Germinal center (tissue), 1 donor: ENCODE data around the gene AGR3.
A peak's percentile ranks its signal among the peaks of the same experiment; 100 is the strongest.

Experiments
- DNase-seq: peaks from one replicate; pipeline ENCODE4 v3.0.0; 2012; ENCODE audit warnings: mixed read lengths, low spot score

The AGR3 gene

DNA sequence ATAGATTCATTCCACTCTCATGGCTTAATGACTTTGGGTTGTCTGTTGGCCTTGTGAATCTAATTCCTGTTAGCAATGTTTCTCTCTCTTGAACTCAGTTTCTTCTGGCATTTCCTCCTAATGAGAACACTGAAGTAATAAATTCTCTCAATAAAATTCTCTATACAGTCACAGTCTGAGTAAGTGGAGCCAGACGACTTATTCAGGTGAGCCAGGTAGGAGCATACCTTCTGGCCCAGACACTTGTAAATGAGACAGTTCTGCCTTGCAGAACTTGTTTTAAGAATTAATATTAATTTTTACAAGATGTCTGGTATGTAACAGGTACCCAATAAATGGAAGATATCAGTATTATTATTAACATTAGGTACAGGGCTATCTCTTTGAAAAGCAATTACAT, 48.4 kb downstream of the AGR3 start:
- no peak for DNase-seq

DNA sequence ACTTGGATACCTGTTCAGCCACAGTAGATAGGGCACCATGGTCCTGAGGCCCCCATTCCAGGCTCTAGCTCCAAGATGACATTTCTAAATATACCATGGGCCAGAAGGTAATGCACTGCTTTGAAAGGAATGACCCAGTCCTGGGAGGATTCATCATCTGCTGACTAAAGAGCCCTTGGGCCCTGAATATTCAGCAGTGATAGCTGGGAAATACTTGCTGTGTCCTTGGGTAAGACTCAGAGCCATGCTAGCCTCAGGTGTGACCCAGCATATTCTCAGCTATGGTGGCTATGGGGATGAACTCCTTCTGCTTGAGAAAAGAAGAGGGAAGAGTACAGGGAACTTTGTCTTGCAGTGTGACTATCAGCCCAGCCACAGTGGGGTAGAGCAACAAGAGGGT, 55.7 kb downstream of the AGR3 start:
- DNase-seq: no peak

DNA sequence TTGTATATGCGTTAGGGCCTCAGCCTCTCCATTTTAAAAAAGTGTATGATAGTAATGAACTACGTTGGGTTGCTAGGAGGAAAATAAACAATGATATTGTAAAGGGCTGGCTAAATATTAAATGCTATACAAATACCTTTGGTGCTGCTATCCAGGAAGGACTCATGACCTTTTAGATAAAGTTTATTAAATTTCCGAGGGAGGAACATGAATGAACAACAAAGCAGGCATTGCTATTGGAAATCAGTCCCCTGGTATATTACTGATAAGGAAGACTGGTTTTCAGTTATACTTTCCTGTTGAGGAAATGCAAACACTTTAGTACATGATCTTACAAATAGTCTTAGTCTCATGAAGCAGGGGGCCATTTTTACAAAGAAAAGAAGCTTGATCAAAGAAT, 59.8 kb downstream of the AGR3 start:
- DNase-seq: no peak

DNA sequence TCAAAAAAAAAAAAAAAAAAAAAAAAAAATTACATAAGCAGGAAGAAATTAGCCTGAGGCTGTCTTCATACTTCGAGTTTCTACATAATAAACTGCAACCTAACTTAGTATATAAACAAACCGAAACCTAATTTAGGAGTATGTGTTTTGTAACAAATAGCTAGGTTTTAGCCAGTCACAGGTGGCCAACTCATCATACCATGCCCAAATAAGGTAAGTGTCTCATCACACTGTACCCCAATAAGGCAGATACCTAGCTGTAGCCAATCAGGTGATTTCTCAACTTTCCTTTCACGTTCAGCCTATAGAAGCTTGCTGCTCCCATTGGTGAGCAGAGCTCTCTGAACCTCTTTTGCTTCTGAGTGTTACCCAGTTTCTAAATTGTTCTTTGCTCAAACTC, 63.1 kb downstream of the AGR3 start:
- no peak for DNase-seq

DNA sequence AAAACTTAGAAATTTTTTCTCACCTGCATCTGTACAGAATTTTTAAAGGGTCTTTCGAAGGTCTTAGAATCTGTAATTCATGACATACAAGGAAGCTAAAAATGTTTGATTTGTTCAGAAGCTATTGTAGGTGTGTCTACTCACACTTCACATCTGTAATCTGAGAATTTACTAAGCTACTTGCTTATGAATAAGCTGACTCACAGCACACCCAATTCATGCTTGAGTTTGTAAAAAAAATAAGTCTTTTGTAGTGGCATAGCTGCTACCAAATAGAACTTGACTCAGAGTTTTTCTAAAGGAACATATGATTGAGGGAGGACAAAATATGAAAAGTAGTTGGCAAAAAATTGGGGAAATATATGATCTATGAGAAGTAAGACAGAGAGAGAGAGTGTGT, 64.2 kb downstream of the AGR3 start:
- no peak for DNase-seq

DNA sequence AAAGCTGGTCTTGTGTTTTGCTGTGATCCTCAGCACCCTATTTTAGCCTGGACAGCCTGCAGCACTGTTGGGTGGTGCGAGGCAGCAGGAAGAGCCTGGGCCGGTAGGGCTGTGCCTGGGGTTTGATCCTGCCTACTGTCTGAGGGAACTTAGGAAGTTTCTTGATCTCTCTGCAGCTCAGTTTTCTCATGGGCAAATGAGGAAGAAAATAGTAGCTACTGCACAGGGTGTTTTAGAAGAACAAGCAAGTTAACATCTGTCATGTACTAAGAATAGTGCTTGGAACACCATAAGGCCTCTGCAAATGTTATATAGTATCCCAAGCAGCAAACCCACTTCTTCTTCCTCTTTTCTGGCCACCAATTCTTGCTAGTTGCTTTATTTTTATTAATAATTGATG, 65.0 kb downstream of the AGR3 start:
- DNase-seq: peak; percentile 9

DNA sequence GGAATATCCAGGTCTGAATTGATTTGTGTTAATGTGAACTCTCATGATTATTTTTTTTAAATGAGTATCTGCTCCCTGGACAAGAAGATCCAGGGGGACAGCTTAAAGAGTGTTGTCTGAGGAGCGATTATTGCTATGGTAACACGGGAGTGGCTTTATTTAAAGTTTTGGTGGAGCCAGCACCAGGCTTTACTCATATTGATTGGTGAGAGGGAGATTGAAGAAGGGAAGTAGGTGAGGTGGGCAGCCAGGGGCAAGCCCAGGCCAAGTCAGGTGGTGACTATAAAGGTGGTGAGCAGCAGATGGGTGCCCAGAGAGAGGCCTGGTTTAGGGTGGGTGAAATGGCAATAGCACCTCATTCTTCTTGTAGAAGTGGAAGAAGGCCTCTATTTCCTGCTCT, 66.8 kb downstream of the AGR3 start:
- no peak for DNase-seq

DNA sequence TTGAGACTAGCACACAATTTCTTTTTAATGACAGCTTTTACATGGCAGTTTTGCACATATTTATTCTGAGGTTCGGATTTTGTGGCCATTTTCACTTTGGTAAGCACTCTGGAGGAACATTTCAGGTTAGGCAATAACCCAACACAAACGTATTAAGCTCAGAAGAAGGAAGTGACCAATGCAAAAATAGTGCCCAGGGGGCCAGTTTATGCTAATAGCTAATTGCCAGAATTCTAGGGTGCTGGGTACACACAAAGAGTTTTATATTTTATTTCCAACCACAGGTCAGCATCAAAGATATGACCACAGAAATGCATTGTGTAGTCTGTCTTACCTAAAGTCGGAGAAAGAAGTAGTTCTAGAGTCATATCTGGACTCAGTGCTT, 68.6 kb downstream of the AGR3 start:
- no peak for DNase-seq

DNA sequence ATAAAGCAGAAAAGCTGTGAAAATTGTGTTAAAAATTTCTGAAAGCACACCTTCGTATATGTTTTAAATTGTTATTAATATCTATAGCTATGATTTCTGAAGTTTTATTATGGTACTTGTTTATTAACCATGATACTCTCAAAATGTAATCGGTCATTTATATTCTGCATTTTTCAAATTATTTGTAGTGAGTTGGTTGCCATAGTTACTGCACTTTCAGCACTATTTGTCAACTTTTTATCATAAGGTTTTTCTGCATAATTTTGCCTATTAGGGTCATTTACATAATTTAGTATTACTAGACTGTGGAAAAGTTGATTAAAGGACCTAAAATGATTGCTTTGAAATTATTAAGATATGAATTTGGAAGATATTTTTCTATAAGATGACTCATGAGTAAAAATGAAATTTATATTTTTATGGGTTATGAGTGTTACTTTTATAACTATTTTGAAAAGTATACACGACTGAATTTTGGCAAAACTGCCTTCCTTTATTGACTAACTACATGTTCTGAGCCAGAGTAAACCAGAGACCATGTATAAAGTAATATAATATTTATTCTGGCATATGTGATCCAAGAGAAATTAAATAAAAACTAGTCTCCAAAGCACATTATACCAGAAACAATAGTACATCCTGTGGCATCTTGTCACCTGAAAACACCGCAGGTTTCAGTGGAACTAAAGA, 69.1 kb downstream of the AGR3 start:
- DNase-seq: no peak

DNA sequence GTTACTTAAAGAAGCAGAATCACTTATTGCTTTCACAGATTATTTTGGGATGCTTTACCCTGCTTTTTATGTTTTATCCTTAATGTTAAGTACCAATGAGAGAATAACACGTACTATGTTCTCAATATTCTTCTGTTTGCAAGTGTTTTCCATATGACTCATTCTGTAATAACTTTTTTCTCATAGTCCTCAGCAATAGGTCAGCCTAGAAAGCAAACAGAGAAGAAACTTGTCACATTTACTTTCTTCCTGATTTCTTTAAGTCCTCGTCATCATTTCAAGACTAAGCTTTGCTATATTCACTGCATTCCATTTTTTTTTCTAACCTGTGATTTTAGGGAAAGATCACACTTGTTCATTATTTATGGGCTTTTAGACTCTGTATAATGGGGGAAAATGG, 70.2 kb downstream of the AGR3 start:
- no peak for DNase-seq

DNA sequence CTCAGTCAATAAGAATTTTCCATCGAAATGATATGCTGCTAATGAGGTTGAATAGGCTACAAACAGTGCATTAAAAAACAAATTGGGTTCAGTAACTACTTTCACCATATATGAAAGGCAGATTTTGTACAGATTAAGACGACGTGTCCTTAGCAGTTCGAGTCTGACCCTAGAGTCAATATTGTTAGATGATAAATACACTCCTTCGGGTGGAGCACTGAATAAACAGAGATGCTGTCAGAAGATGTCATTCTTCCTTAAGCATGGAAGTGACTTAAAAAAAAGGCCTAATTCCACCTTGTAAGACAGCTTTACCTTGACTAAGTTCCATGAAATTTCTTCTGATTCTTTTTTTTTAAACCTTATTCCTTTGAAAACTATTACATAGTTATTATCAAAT, 71.2 kb downstream of the AGR3 start:
- no peak for DNase-seq

DNA sequence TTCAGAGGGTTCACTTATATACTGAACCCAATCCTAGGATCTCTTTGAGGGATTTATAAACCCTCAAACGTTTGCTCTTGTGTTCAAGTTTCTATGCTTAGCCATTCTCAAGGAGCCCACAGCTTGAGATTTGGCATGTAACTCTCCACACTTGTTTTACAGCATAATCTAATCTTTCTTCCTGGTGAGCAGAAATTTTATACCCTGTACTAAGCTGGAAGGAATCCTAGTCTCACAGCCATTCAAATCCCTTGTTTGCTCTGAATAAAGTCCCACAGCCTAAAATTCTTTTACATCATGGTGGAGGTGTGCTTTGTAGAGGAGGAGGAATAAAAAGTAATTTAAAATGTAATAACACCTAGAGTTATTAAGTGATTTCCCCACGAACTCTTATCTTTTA, 71.7 kb downstream of the AGR3 start:
- no peak for DNase-seq
